GM06990 (cell line): ENCODE results near the gene UBE2H.

Experiments used
- DNase-seq: peaks from one replicate; pipeline ENCODE4 v3.0.0-alpha.2; 2011; ENCODE audit not compliant: insufficient read length; ENCODE audit errors: extremely low read depth
- H3K27me3 ChIP-seq: replicated peaks from 2 replicates; pipeline ENCODE4 v1.6.0; 2011; ENCODE audit warnings: low read length; ENCODE audit not compliant: control insufficient read depth, insufficient read depth
- H3K36me3 ChIP-seq: 2 replicates; pipeline ENCODE4 v1.5.1; 2011; ENCODE audit warnings: low read length; ENCODE audit not compliant: control insufficient read depth, insufficient read depth
- H3K4me3 ChIP-seq: replicated peaks from 2 replicates; pipeline ENCODE4 v1.5.1; 2011; ENCODE audit warnings: low read depth, mild to moderate bottlenecking, control low read depth, low read length
- CTCF ChIP-seq: IDR thresholded peaks from 2 replicates; pipeline ENCODE4 v1.5.1; 2011; ENCODE audit warnings: low read length, control low read depth, mild to moderate bottlenecking, inconsistent platforms; ENCODE audit not compliant: insufficient read depth, poor library complexity, severe bottlenecking

Gene UBE2H

GRCh38 chr7:129858490-129858889, 94.3 kb downstream of the UBE2H start:
- DNase-seq = no peak
- H3K27me3 ChIP-seq = no peaks in the 10 kb centered on the region
- no peak overlapping the region for H3K4me3 ChIP-seq
- H3K36me3 ChIP-seq = no peaks in the 10 kb centered on the region; the same call in 1 of the 2 replicates
- no peak for TF ChIP-seq CTCF

- TF ChIP-seq CTCF = no peak
- no peaks in the 10 kb centered on the region; the same call in 1 of the 2 replicates for H3K36me3 ChIP-seq
- DNase-seq = no peak
- H3K4me3 ChIP-seq = no peak overlapping the region
- H3K27me3 ChIP-seq = no peaks in the 10 kb centered on the region
These were observed 95.4 kb downstream of the UBE2H start for GRCh38 chr7:129857313-129857712.

GRCh38 chr7:129855935-129856717, 96.6 kb downstream of the UBE2H start:
- H3K4me3 ChIP-seq = no peak overlapping the region
- DNase-seq = no peak
- no peak for TF ChIP-seq CTCF
- H3K36me3 ChIP-seq = no peaks in the 10 kb centered on the region; the same call in 1 of the 2 replicates
- H3K27me3 ChIP-seq = no peaks in the 10 kb centered on the region

- no peaks in the 10 kb centered on the region for H3K27me3 ChIP-seq
- no peak for TF ChIP-seq CTCF
- no peak overlapping the region for H3K4me3 ChIP-seq
- no peaks in the 10 kb centered on the region; the same call in 1 of the 2 replicates for H3K36me3 ChIP-seq
- DNase-seq = no peak
These were observed 97.5 kb downstream of the UBE2H start for GRCh38 chr7:129855234-129855673.

- Histone ChIP-seq H3K36me3 (no peaks in the 10 kb centered on the region; the same call in none of the 2 replicates), H3K27me3 (no peaks in the 10 kb centered on the region), H3K4me3 (no peak overlapping the region)
- TF ChIP-seq CTCF = no peak
- no peak for DNase-seq
These were observed 98.4 kb downstream of the UBE2H start for GRCh38 chr7:129854401-129854800.
